B cell (primary cell): Measurements from ENCODE around the gene CACNB2.

Source experiments
- CTCF ChIP-seq: fragments of 200-600 bp; IDR thresholded peaks from one replicate; pipeline ENCODE4 v1.8.0; 2022; ENCODE audit warnings: antibody characterized with exemption, mild to moderate bottlenecking
- EZH2 ChIP-seq: IDR thresholded peaks from 2 replicates; pipeline ENCODE4 v1.6.1; 2012; ENCODE audit warnings: borderline replicate concordance, low read depth, mild to moderate bottlenecking, moderate library complexity, low read length; ENCODE audit not compliant: insufficient read depth, poor library complexity, severe bottlenecking

- no peak for TF ChIP-seq EZH2
- no peak for TF ChIP-seq CTCF
Observed at GRCh38 chr10:18401416-18402195, 261.4 kb downstream of the CACNB2 start.
